Measurements from ENCODE around the gene PTEN.
"Not testable (repeated sequence)": the region's sequence is repeated elsewhere in the genome, so short reads cannot be mapped to it uniquely, and the experiment has no call there.

PTEN gene

DNA sequence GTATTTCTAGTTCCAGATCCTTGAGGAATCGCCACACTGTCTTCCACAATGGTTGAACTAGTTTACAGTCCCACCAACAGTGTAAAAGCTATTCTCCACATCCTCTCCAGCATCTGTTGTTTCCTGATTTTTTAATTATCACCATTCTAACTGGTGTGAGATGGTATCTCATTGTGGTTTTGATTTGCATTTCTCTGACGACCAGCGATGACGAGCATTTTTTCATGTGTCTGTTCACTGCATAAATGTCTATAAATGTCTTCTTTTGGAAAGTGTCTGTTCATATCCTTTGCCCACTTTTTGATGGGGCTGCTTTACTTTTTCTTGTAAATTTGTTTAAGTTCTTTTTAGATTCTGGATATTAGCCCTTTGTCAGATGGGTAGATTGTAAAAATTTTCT is 7.8 kb upstream of the PTEN start:
- H3K4me3 Mint-ChIP-seq, H3K9me3 Mint-ChIP-seq, H3K27ac Mint-ChIP-seq, H3K27me3 Mint-ChIP-seq, DNase-seq, CTCF ChIA-PET, H3K36me3 Mint-ChIP-seq: not testable (repeated sequence)
- H3K4me1 Mint-ChIP-seq = peaks cover 21% of the 10 kb centered on the region

DNA sequence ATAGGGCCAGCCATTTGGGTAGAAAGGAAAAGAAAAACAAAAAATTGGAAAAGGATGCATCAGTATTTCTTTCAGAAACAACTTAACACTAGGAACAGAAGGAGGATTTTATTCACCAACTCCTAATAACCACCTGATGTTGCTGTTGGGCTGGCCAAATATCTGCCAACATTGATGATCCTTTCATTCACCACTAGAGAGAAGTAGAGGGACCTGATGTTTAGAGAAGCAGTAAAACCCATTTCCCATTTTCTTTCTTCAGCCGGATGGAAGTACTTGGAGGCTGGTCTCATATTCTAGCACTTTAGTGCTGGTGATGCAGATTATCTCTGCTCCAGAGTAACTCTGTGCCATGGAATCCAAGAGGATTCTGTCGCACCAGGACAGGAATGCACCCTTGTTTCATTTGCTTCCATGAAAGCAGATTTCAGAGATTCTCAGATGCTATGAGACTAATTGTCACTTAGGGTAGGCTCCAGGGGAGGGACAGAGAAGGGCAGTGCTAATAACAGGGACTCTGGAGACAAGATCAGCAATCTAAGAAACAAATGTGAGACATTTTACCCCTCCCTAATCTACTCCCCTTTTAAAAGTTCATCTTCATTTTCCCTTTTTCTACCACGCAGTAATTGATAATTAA is 3.1 kb upstream of the PTEN start:
- H3K4me3 Mint-ChIP-seq = no peak overlapping the region

DNA sequence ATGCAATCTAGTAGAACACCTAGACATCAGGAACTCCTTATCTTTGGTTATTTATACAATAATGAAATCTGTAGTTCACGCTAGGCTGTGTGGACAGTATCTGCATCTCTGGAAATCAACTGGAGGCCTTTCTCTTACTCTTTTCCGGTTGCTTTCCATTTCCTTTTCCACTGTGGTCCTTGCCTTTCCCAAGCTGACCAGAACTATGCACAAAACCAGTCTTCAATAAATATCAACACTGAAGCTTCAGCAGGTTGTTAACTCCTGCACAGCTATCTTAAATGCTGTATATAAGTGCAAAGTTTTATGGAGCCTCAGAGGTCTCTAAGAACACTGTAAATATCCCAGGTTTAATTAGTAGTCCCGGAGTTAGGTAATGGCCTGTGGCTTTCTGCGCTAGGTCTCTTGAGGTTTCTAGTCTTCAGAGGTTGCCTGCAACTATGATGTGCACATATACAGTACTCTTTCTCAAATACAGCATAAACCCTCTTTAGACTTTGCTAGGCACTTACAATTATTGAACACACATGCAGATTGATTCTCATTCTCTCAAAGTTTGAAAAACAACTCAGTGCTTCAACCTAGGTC is 2.5 kb upstream of the PTEN start:
- CTCF ChIA-PET = interaction anchor here (0.7 to 7.2 kb wide), 9 partner anchors 11 to 722 kb away, joined by 3 to 52 read pairs (median 6); partner anchors contain the start of gene RNLS
- Mint-ChIP-seq H3K27me3 (peaks cover 11% of the 10 kb centered on the region), H3K4me3 (peak overlapping the region; percentile 93), H3K4me1 (peaks cover 24% of the 10 kb centered on the region), H3K36me3 (peaks cover 15% of the 10 kb centered on the region), H3K27ac (no peak overlapping the region), H3K9me3 (no peaks in the 10 kb centered on the region)
- no peak for DNase-seq

More for the DNA sequence above, 3.1 kb upstream of the PTEN start:
- H3K9me3 Mint-ChIP-seq = no peaks in the 10 kb centered on the region
- CTCF ChIA-PET = interaction anchor here (0.7 to 7.2 kb wide), 8 partner anchors 14 to 723 kb away, joined by 3 to 52 read pairs (median 5); partner anchors contain the start of genes ATAD1 and RNLS
- peak; percentile 41 for DNase-seq
- peak overlapping the region; percentile 42 for H3K27ac Mint-ChIP-seq
- H3K27me3 Mint-ChIP-seq = peaks cover 11% of the 10 kb centered on the region
- peaks cover 9% of the 10 kb centered on the region for H3K36me3 Mint-ChIP-seq
- peaks cover 24% of the 10 kb centered on the region for H3K4me1 Mint-ChIP-seq

DNA sequence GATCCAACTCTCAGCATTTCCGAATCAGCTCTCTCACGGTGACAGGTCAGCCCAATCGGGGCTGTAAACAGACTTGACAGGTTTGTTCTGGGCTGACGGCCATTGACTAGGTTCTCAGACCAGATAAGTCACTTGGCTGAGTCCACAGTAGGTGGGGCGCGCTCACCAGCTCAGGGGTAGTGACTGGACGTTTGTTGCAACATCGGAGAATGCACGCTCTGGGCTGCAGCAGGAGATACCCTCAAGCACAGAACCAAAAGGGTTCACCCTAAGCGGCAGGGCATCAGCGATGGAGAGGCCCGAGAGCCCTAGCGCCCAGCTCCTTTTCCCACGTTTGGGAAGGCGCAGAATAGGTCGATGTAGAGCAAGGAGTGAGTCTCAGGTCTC is 1.9 kb upstream of the PTEN start:
- Mint-ChIP-seq H3K27me3 (peaks cover 11% of the 10 kb centered on the region), H3K36me3 (peaks cover 18% of the 10 kb centered on the region), H3K4me1 (peaks cover 27% of the 10 kb centered on the region), H3K27ac (peak overlapping the region; percentile 97), H3K9me3 (no peaks in the 10 kb centered on the region), H3K4me3 (peak overlapping the region; percentile 93)
- DNase-seq = no peak
- CTCF ChIA-PET = interaction anchor here (1.2 to 7.2 kb wide), 10 partner anchors 10 to 721 kb away, joined by 3 to 52 read pairs (median 6); partner anchors contain the start of gene RNLS

DNA sequence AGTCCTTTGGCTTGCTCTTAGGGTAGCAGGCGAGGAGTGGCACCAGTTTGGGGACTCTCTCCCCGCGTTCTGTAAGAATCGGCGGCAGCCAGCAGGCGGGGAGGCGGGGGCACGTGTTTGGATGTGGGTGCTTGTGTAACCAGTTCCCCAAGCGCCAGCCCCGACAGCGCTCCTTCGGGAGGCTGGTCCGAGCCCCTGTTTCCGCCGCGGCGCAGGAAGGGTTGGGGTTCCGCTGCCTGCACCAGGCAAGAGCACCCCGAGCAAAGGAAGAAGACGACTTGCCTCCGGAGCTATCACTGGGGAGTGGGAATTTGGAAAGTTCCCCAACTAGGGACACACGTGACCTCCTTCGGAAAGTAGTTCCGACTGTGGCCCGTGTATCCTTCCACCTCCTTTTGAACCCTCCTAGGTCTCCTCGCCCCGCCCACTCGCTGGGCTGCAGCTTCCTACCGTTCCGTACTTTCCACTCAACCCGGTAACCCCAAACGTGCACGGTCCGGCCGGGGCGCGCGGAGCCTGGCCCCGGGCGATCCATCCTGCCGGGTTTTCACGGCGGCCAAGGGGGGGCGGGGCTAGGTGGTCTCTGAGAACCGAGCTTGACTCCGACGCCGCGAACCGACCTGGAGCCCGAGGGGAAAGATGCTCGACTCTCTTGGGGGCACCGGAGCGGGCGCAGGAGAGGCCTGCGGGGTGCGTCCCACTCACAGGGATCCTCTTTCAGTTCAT is 1.3 kb upstream of the PTEN start:
- H3K4me1 Mint-ChIP-seq = peaks cover 31% of the 10 kb centered on the region
- peaks cover 21% of the 10 kb centered on the region for H3K36me3 Mint-ChIP-seq
- peak overlapping the region; percentile 97 for H3K27ac Mint-ChIP-seq
- DNase-seq = peak; percentile 96
- CTCF ChIA-PET = interaction anchor here (0.8 to 7.2 kb wide), 10 partner anchors 10 to 721 kb away, joined by 3 to 52 read pairs (median 6); partner anchors contain the start of gene RNLS
- no peaks in the 10 kb centered on the region for H3K9me3 Mint-ChIP-seq
- H3K4me3 Mint-ChIP-seq = peak overlapping the region; percentile 93
- H3K27me3 Mint-ChIP-seq = peaks cover 11% of the 10 kb centered on the region

DNA sequence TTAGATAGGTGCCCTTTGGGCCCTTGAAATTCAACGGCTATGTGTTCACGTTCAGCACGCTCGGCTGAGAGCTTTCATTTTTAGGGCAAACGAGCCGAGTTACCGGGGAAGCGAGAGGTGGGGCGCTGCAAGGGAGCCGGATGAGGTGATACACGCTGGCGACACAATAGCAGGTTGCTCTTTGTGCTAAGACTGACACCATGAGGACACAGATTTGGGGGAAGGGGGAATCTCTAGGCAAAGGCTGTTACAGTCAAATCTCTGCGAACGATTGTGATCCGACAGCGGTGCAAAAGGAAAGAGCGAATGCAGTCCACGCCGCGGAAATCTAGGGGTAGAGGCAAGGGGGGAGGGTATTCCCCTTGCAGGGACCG is 759 bp upstream of the PTEN start:
- Mint-ChIP-seq H3K36me3 (peaks cover 21% of the 10 kb centered on the region), H3K4me1 (peaks cover 31% of the 10 kb centered on the region), H3K27me3 (peaks cover 11% of the 10 kb centered on the region), H3K4me3 (peak overlapping the region; percentile 93), H3K9me3 (no peaks in the 10 kb centered on the region), H3K27ac (peak overlapping the region; percentile 97)
- DNase-seq = peak; percentile 82
- CTCF ChIA-PET = interaction anchor here (0.8 to 7.2 kb wide), 8 partner anchors 11 to 713 kb away, joined by 3 to 52 read pairs (median 7); no protein-coding TSS in a partner anchor

DNA sequence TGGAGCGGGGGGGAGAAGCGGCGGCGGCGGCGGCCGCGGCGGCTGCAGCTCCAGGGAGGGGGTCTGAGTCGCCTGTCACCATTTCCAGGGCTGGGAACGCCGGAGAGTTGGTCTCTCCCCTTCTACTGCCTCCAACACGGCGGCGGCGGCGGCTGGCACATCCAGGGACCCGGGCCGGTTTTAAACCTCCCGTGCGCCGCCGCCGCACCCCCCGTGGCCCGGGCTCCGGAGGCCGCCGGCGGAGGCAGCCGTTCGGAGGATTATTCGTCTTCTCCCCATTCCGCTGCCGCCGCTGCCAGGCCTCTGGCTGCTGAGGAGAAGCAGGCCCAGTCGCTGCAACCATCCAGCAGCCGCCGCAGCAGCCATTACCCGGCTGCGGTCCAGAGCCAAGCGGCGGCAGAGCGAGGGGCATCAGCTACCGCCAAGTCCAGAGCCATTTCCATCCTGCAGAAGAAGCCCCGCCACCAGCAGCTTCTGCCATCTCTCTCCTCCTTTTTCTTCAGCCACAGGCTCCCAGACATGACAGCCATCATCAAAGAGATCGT is 598 bp downstream of the PTEN start:
- peaks cover 41% of the 10 kb centered on the region for H3K4me1 Mint-ChIP-seq
- peaks cover 11% of the 10 kb centered on the region for H3K27me3 Mint-ChIP-seq
- H3K27ac Mint-ChIP-seq = peak overlapping the region; percentile 92
- peak overlapping the region; percentile 93 for H3K4me3 Mint-ChIP-seq
- H3K9me3 Mint-ChIP-seq = not testable (repeated sequence)
- CTCF ChIA-PET = interaction anchor here (3.2 kb wide), 1 partner anchor 13 kb away, joined by 10 read pairs; no protein-coding TSS in a partner anchor
- H3K36me3 Mint-ChIP-seq = peaks cover 31% of the 10 kb centered on the region
- DNase-seq = peak; percentile 44

DNA sequence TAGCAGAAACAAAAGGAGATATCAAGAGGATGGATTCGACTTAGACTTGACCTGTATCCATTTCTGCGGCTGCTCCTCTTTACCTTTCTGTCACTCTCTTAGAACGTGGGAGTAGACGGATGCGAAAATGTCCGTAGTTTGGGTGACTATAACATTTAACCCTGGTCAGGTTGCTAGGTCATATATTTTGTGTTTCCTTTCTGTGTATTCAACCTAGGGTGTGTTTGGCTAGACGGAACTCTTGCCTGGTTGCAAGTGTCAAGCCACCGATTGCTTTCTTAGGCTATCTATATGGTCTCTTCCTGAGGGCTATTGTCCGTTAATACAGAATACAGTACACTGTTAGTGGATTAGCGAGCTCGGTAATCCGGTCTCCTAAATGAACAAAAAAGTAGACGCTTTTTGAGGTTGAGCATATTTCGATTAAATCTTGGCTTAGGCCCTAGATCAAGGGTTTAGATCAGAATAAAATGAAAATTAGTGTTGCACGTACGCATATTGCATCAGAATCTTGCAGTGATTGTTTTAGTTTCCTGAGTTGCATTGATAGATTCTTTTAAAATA is 1.2 kb downstream of the PTEN start:
- CTCF ChIA-PET = interaction anchor here (1.5 to 3.2 kb wide), 2 partner anchors 14 to 524 kb away, joined by 4 to 10 read pairs; no protein-coding TSS in a partner anchor
- DNase-seq = no peak
- H3K27ac Mint-ChIP-seq = peak overlapping the region; percentile 92
- peaks cover 31% of the 10 kb centered on the region for H3K36me3 Mint-ChIP-seq
- H3K4me1 Mint-ChIP-seq = peaks cover 45% of the 10 kb centered on the region
- H3K4me3 Mint-ChIP-seq = peak overlapping the region; percentile 93
- no peaks in the 10 kb centered on the region for H3K9me3 Mint-ChIP-seq
- H3K27me3 Mint-ChIP-seq = peaks cover 11% of the 10 kb centered on the region

DNA sequence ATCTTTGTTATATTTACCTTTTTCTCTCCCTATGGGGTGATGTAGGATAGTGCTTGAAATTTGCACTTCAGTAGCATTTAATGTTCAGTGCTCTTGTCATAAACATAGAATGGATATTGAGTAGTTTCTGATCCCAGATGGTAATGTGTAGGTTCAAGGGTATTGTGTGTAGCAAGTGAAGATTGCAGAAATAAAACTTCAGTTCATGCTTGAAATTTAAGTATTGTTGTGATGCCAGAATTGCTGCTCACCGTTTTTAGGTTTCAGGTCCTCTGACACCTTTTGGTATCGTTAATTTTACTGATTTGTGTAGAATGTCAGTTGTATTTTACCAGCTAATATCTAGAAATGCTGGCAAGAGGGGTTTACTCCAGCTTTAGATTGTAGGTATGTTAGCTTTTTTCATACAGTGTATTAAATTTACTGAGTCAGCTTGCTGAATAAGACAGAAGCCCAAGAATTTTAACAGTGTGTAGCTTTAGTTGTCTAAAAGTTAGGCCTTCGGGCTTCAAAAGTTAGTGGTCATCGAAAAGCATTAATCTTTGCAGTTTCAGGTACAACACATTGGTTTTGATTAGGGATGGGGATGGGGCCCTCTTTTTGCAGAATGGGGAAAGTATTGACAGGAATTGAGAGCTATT is 1.9 kb downstream of the PTEN start:
- peaks cover 36% of the 10 kb centered on the region for H3K36me3 Mint-ChIP-seq
- H3K4me1 Mint-ChIP-seq = peaks cover 46% of the 10 kb centered on the region
- H3K27me3 Mint-ChIP-seq = peaks cover 11% of the 10 kb centered on the region

DNA sequence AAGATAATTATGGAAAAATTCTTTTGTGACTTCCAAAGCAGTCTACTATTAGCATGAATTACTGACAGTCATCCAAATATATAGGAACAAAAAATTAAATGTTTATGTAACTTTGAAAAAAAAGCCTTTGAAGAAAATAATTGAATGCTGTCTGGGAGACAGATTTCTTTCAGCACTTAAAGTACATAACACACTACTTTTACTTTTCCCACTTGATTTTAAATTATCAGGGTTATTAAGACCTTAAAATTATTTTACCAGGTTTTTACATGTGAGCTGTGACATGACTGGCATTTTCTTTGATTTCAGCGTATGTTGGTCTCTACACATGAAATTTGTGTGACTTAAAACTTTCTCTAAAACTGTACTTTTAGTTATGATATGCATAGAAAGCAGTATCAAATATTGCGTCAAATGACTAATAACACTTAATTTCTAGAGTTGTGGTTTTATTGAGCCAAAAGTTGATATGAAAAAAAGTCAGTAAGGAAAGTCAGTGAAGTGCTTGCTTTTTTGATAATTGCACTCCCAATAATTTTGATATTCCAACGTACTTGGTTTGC is 3.1 kb downstream of the PTEN start:
- Mint-ChIP-seq H3K4me1 (peaks cover 44% of the 10 kb centered on the region), H3K27me3 (peaks cover 11% of the 10 kb centered on the region), H3K27ac (no peak overlapping the region), H3K36me3 (peaks cover 46% of the 10 kb centered on the region), H3K9me3 (no peaks in the 10 kb centered on the region), H3K4me3 (peak overlapping the region; percentile 93)
- no peak for DNase-seq
- CTCF ChIA-PET = interaction anchor here (1.0 to 3.2 kb wide), 3 partner anchors 16 to 523 kb away, joined by 3 to 10 read pairs (median 5); no protein-coding TSS in a partner anchor

More for the DNA sequence above, 1.9 kb downstream of the PTEN start:
- Mint-ChIP-seq H3K4me3 (peak overlapping the region; percentile 93), H3K27ac (peak overlapping the region; percentile 92), H3K9me3 (no peaks in the 10 kb centered on the region)
- CTCF ChIA-PET = interaction anchor here (1.0 to 3.2 kb wide), 4 partner anchors 14 to 524 kb away, joined by 3 to 10 read pairs (median 4); no protein-coding TSS in a partner anchor
- DNase-seq = no peak

DNA sequence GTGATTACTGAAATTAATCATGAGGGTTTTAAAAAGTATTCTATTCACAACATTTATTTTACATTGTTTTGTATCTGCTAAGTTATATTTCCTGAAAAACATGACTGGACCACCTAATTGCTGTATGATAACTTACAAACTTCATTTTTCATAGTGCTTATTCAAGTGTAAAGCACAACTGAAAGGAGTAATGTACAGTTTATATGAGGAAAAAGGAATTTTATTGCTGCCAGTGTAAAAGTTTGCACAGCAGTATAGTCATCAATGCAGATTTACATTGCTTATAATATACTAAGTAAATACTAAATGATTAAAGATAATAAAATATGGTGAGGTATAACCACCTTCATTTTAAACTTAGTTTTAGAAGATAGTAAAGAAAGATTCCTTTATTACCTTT is 4.0 kb downstream of the PTEN start:
- peaks cover 40% of the 10 kb centered on the region for H3K4me1 Mint-ChIP-seq
- H3K27ac Mint-ChIP-seq = no peak overlapping the region
- CTCF ChIA-PET = no interaction called here
- no peaks in the 10 kb centered on the region for H3K9me3 Mint-ChIP-seq
- H3K27me3 Mint-ChIP-seq = peaks cover 4% of the 10 kb centered on the region
- H3K4me3 Mint-ChIP-seq = peak overlapping the region; percentile 93
- DNase-seq = no peak
- peaks cover 47% of the 10 kb centered on the region for H3K36me3 Mint-ChIP-seq

DNA sequence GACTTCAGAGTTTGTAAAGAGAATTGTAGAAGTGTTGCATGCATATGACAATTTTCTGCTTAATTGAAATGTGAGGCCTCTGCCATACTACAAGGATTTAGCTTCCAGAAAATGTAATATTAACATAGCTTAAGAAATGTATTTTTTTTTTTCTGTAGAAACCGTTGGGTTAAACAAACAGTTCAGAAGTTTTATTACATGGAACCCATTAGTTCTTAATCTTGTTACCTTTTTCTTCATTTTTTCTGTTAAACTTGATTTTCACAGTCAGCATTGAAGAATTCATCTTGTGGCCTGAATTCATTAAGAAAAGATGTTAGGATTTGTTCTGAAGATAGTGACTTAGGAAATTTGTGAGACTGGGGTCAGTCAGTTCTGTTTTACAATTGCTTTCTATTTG is 4.9 kb downstream of the PTEN start:
- no peak overlapping the region for H3K27ac Mint-ChIP-seq
- CTCF ChIA-PET = no interaction called here

DNA sequence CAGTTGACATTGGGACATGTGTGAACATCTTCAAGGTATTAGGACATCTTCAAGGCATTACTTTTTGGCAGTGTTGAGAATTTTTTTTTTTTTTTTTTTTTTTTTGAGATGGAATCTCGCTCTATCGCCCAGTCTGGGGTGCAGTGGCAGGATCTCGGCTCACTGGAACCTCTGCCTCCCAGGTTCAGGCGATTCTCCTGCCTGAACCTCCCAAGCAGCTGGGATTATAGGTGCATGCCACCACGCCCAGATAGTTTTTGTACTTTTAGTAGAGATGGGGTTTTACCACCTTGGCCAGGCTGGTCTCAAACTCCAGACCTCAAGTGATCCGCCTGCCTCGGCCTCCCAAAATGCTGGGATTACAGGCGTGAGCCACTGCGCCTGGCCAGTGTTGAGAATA is 5.7 kb downstream of the PTEN start:
- H3K36me3 Mint-ChIP-seq = peaks cover 54% of the 10 kb centered on the region
- peaks cover 48% of the 10 kb centered on the region for H3K4me1 Mint-ChIP-seq
- CTCF ChIA-PET = not testable (repeated sequence)

More for the DNA sequence above, 4.9 kb downstream of the PTEN start:
- no peak for DNase-seq
- peaks cover 54% of the 10 kb centered on the region for H3K36me3 Mint-ChIP-seq
- peak overlapping the region; percentile 59 for H3K4me3 Mint-ChIP-seq
- peaks cover under 1% of the 10 kb centered on the region for H3K27me3 Mint-ChIP-seq
- H3K9me3 Mint-ChIP-seq = no peaks in the 10 kb centered on the region
- H3K4me1 Mint-ChIP-seq = peaks cover 44% of the 10 kb centered on the region

More for the DNA sequence above, 5.7 kb downstream of the PTEN start:
- not testable (repeated sequence) for H3K9me3 Mint-ChIP-seq, H3K27me3 Mint-ChIP-seq, H3K4me3 Mint-ChIP-seq, DNase-seq, H3K27ac Mint-ChIP-seq

Data from activated naive CD4-positive, alpha-beta T cell treated with anti-CD3 and anti-CD28 coated beads, Interleukin-2, amount 10 ng/mL, durations not matched to agents 7 days and 5 days (primary cell).